A549 (cell line): ENCODE results near the gene ADGRL1.

Experiments used
- CHD4 ChIP-seq: fragments of 200-600 bp; sonication (generic); IDR thresholded peaks from 2 replicates; pipeline ENCODE4 v1.6.1; 2016; ENCODE audit warnings: antibody characterized with exemption, mild to moderate bottlenecking, borderline replicate concordance
- HDAC2 ChIP-seq: fragments of 200-600 bp; sonication (generic); IDR thresholded peaks from 2 replicates; pipeline ENCODE4 v1.6.1; 2016
- JUN ChIP-seq, 2 experiments: fragments of >200 bp; sonication (Bioruptor Twin); formaldehyde crosslinking; IDR thresholded peaks; 2 replicates in 1 of 2; 3 replicates in 1 of 2; pipeline ENCODE4 v1.6.1; 2016 to 2017
- JUNB ChIP-seq: fragments of >200 bp; sonication (Bioruptor Twin); formaldehyde crosslinking; IDR thresholded peaks from 2 replicates; pipeline ENCODE4 v1.6.1; 2016
- MAZ ChIP-seq: fragments of 150-350 bp; IDR thresholded peaks from 2 replicates; pipeline ENCODE4 v1.6.1; 2014; ENCODE audit warnings: antibody characterized with exemption, low read depth, low read length, borderline replicate concordance
- POLR2A ChIP-seq: IDR thresholded peaks from 2 replicates; pipeline ENCODE4 v1.6.1; 2012; ENCODE audit warnings: mild to moderate bottlenecking, low read length
- POLR2AphosphoS2 ChIP-seq: conservative IDR thresholded peaks from 2 replicates; pipeline ENCODE4 v1.6.1; 2012; ENCODE audit warnings: low read length, improper control_type of control experiment, inconsistent platforms
- RAD21 ChIP-seq, 2 experiments: fragments of >200 bp in 1 of 2; sonication (Bioruptor Twin) in 1 of 2; formaldehyde crosslinking in 1 of 2; IDR thresholded peaks in 1 of 2; conservative IDR thresholded peaks in 1 of 2; 2 replicates in 1 of 2; 3 replicates in 1 of 2; pipeline ENCODE4 v1.6.1; 2012 to 2018; ENCODE audit warnings: inconsistent platforms in 1 of 2
- SMC3 ChIP-seq: fragments of >200 bp; sonication (Bioruptor Twin); formaldehyde crosslinking; IDR thresholded peaks from 3 replicates; pipeline ENCODE4 v1.6.1; 2018; ENCODE audit warnings: inconsistent platforms
- TF ChIP-seq, protein P1 (sequence below): fragments of 450-650 bp; IDR thresholded peaks from 2 replicates; pipeline ENCODE4 v1.6.1; 2014; ENCODE audit warnings: antibody characterized with exemption
- TF ChIP-seq, protein P2 (sequence below): fragments of >200 bp; sonication (Bioruptor Twin); formaldehyde crosslinking; IDR thresholded peaks from 3 replicates; pipeline ENCODE4 v1.5.1; 2016
- TF ChIP-seq, protein P3 (sequence below): fragments of 200-600 bp; sonication (generic); IDR thresholded peaks from 2 replicates; pipeline ENCODE4 v1.6.1; 2016; ENCODE audit warnings: antibody characterized with exemption, mild to moderate bottlenecking, moderate library complexity
- TF ChIP-seq, protein P4 (sequence below): fragments of 150-350 bp; IDR thresholded peaks from 2 replicates; pipeline ENCODE4 v1.6.1; 2014; ENCODE audit warnings: low read depth, mild to moderate bottlenecking, low read length

DNA sequence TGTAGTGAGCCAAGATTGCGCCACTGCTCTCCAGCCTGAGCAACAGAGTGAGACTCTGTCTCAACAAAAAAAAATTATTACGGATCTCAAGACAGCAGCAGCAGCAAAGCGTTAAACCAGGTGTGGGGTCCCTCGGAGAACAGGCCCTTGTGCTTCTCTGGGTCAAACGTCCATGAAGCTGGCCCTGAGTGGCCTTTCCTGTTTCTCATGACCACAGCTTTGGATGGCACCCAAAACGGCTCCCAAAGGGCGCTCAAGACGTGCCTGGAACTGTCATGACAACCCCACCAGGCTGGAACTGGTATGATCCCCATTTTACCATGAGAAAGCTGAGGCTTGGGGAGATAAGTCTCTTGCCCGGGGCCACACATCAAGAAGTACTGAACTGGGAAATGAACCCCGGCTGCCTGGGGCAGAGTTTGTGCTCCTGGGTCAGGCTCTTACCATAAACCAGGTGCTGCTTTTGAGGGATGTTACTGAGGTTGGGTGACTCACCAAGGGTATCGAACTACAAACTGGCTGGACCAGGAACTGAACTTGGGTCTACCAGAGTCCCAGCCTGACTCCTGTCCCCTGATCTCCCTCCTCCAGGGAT, 103.8 kb downstream of the ADGRL1 start:
- TF ChIP-seq RAD21 (conservative IDR thresholded peaks at IDR 0.05 in 1 of 2, IDR thresholded peaks at IDR 0.05 in 1 of 2) (no peak), POLR2A (no peak), CHD4 (no peak), SMC3 (no peak), MAZ (no peak), HDAC2 (no peak), JUN (IDR thresholded peaks at IDR 0.05) (no peak), JUNB (no peak), POLR2AphosphoS2 (no peak)
- TF ChIP-seq, protein P1, sequence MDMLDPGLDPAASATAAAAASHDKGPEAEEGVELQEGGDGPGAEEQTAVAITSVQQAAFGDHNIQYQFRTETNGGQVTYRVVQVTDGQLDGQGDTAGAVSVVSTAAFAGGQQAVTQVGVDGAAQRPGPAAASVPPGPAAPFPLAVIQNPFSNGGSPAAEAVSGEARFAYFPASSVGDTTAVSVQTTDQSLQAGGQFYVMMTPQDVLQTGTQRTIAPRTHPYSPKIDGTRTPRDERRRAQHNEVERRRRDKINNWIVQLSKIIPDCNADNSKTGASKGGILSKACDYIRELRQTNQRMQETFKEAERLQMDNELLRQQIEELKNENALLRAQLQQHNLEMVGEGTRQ: no peak
- TF ChIP-seq, protein P2, sequence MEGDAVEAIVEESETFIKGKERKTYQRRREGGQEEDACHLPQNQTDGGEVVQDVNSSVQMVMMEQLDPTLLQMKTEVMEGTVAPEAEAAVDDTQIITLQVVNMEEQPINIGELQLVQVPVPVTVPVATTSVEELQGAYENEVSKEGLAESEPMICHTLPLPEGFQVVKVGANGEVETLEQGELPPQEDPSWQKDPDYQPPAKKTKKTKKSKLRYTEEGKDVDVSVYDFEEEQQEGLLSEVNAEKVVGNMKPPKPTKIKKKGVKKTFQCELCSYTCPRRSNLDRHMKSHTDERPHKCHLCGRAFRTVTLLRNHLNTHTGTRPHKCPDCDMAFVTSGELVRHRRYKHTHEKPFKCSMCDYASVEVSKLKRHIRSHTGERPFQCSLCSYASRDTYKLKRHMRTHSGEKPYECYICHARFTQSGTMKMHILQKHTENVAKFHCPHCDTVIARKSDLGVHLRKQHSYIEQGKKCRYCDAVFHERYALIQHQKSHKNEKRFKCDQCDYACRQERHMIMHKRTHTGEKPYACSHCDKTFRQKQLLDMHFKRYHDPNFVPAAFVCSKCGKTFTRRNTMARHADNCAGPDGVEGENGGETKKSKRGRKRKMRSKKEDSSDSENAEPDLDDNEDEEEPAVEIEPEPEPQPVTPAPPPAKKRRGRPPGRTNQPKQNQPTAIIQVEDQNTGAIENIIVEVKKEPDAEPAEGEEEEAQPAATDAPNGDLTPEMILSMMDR: no peak
- TF ChIP-seq, protein P3, sequence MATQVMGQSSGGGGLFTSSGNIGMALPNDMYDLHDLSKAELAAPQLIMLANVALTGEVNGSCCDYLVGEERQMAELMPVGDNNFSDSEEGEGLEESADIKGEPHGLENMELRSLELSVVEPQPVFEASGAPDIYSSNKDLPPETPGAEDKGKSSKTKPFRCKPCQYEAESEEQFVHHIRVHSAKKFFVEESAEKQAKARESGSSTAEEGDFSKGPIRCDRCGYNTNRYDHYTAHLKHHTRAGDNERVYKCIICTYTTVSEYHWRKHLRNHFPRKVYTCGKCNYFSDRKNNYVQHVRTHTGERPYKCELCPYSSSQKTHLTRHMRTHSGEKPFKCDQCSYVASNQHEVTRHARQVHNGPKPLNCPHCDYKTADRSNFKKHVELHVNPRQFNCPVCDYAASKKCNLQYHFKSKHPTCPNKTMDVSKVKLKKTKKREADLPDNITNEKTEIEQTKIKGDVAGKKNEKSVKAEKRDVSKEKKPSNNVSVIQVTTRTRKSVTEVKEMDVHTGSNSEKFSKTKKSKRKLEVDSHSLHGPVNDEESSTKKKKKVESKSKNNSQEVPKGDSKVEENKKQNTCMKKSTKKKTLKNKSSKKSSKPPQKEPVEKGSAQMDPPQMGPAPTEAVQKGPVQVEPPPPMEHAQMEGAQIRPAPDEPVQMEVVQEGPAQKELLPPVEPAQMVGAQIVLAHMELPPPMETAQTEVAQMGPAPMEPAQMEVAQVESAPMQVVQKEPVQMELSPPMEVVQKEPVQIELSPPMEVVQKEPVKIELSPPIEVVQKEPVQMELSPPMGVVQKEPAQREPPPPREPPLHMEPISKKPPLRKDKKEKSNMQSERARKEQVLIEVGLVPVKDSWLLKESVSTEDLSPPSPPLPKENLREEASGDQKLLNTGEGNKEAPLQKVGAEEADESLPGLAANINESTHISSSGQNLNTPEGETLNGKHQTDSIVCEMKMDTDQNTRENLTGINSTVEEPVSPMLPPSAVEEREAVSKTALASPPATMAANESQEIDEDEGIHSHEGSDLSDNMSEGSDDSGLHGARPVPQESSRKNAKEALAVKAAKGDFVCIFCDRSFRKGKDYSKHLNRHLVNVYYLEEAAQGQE: no peak
- TF ChIP-seq, protein P4, sequence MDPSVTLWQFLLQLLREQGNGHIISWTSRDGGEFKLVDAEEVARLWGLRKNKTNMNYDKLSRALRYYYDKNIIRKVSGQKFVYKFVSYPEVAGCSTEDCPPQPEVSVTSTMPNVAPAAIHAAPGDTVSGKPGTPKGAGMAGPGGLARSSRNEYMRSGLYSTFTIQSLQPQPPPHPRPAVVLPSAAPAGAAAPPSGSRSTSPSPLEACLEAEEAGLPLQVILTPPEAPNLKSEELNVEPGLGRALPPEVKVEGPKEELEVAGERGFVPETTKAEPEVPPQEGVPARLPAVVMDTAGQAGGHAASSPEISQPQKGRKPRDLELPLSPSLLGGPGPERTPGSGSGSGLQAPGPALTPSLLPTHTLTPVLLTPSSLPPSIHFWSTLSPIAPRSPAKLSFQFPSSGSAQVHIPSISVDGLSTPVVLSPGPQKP: no peak
